B cell (primary cell): Measurements from ENCODE around the gene TTC21B.

Experiments used
- EZH2 ChIP-seq: IDR thresholded peaks from 2 replicates; pipeline ENCODE4 v1.6.1; 2012; ENCODE audit warnings: borderline replicate concordance, low read depth, mild to moderate bottlenecking, moderate library complexity, low read length; ENCODE audit not compliant: insufficient read depth, poor library complexity, severe bottlenecking
- TF ChIP-seq, protein P1 (sequence below): fragments of 200-600 bp; IDR thresholded peaks from one replicate; pipeline ENCODE4 v1.8.0; 2022; ENCODE audit warnings: antibody characterized with exemption, mild to moderate bottlenecking

DNA sequence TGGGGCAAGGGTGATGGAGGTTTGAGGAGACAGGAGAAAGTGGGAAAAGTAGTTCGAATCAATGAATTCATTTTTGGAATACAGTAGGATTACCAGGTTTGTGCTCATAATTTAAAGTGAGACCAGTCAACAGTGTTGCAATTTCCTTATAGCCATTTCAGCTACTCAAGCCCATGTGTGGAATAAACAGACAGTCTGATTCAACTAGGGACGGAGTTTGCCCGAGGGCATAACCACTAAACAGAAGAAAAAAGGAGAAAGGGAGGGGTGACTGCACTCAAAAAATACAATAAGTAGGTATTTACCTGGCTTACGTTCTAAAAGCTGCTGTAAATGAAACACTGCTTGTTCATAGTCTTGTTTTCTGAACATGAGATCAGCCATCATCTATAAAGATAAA is 55.2 kb downstream of the TTC21B start:
- TF ChIP-seq, protein P1, sequence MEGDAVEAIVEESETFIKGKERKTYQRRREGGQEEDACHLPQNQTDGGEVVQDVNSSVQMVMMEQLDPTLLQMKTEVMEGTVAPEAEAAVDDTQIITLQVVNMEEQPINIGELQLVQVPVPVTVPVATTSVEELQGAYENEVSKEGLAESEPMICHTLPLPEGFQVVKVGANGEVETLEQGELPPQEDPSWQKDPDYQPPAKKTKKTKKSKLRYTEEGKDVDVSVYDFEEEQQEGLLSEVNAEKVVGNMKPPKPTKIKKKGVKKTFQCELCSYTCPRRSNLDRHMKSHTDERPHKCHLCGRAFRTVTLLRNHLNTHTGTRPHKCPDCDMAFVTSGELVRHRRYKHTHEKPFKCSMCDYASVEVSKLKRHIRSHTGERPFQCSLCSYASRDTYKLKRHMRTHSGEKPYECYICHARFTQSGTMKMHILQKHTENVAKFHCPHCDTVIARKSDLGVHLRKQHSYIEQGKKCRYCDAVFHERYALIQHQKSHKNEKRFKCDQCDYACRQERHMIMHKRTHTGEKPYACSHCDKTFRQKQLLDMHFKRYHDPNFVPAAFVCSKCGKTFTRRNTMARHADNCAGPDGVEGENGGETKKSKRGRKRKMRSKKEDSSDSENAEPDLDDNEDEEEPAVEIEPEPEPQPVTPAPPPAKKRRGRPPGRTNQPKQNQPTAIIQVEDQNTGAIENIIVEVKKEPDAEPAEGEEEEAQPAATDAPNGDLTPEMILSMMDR, result no peak
- TF ChIP-seq EZH2, result no peak
